HepG2 (cell line): ENCODE data around the gene PTAR1. TPM values are rescaled to one million over a fixed set of nuclear protein-coding genes. Genes with fewer than 3 reads are reported as not detected.

Experiments used
- EHMT2 ChIP-seq: fragments of 200-600 bp; sonication (generic); IDR thresholded peaks from 2 replicates; pipeline ENCODE4 v1.7.0; 2017; ENCODE audit warnings: antibody characterized with exemption, low read depth, low read length, borderline replicate concordance
- GATA4 ChIP-seq: sonication (generic); IDR thresholded peaks from 2 replicates; pipeline ENCODE4 v1.6.1; 2016; ENCODE audit warnings: antibody characterized with exemption, low read depth, borderline replicate concordance
- JUND ChIP-seq: sonication (generic); formaldehyde crosslinking; IDR thresholded peaks from 2 replicates; pipeline ENCODE4 v1.8.0; 2022; ENCODE audit warnings: mild to moderate bottlenecking, missing genetic modification reagents
- KAT8 ChIP-seq: IDR thresholded peaks from 2 replicates; pipeline ENCODE4 v1.6.1; 2016; ENCODE audit warnings: missing genetic modification reagents, missing compliant biosample characterization
- KDM4B ChIP-seq: sonication (generic); formaldehyde crosslinking; IDR thresholded peaks from 2 replicates; pipeline ENCODE4 v1.4.0; 2020; ENCODE audit warnings: missing genetic modification reagents
- KDM6A ChIP-seq: IDR thresholded peaks from 2 replicates; pipeline ENCODE4 v1.6.1; 2016; ENCODE audit warnings: low read depth
- KLF12 ChIP-seq: sonication (generic); formaldehyde crosslinking; IDR thresholded peaks from 2 replicates; pipeline ENCODE4 v1.4.0; 2020; ENCODE audit warnings: missing genetic modification reagents, borderline replicate concordance
- NCOA1 ChIP-seq: sonication (generic); formaldehyde crosslinking; IDR thresholded peaks from 2 replicates; pipeline ENCODE4 v1.9.0; 2021; ENCODE audit warnings: missing genetic modification reagents
- SALL2 ChIP-seq: sonication (generic); formaldehyde crosslinking; IDR thresholded peaks from 2 replicates; pipeline ENCODE4 v1.8.1; 2023; ENCODE audit warnings: mild to moderate bottlenecking, missing genetic modification reagents, inconsistent platforms
- SMARCE1 ChIP-seq: fragments of 450-650 bp; IDR thresholded peaks from 2 replicates; pipeline ENCODE4 v1.6.1; 2017; ENCODE audit warnings: borderline replicate concordance
- SSRP1 ChIP-seq: IDR thresholded peaks from 2 replicates; pipeline ENCODE4 v1.6.1; 2016; ENCODE audit warnings: control low read depth
- ZBTB3 ChIP-seq: sonication (generic); formaldehyde crosslinking; IDR thresholded peaks from 2 replicates; pipeline ENCODE4 v1.4.0; 2020; ENCODE audit warnings: low read depth, mild to moderate bottlenecking, moderate library complexity, missing genetic modification reagents, borderline replicate concordance
- ZFYVE20 ChIP-seq: sonication (generic); formaldehyde crosslinking; IDR thresholded peaks from 2 replicates; pipeline ENCODE4 v1.8.0; 2023; ENCODE audit warnings: low read depth, mild to moderate bottlenecking, moderate library complexity, missing genetic modification reagents, borderline replicate concordance
- ZNF17 ChIP-seq: sonication (generic); formaldehyde crosslinking; IDR thresholded peaks from 2 replicates; pipeline ENCODE4 v1.5.0; 2020; ENCODE audit warnings: mild to moderate bottlenecking, missing genetic modification reagents
- ZNF737 ChIP-seq: sonication (generic); formaldehyde crosslinking; IDR thresholded peaks from 2 replicates; pipeline ENCODE4 v1.5.0; 2020; ENCODE audit warnings: missing genetic modification reagents, mild to moderate bottlenecking, borderline replicate concordance
- polyA plus RNA-seq, 8 experiments: library from polyadenylated mRNA; depleted of rRNA in 3 of 8; stranded (reverse) in 7 of 8; unstranded in 1 of 8; fragments of >200 nt; fragmentation: Illumina TruSeq in 4 of 8; extraction: Trizol in 4 of 8; gene quantifications; 2 replicates each; pipeline versions ENCODE4 v1.2.1 to v1.2.3, GENCODE V29; 2011 to 2016; ENCODE audit warnings: low read depth in 4 of 8, missing spikeins in 1 of 8, mixed read lengths in 1 of 8; ENCODE audit not compliant: insufficient read depth in 1 of 8
- total RNA-seq, 5 experiments: library from RNA; depleted of rRNA; stranded (reverse); fragments of >200 nt; fragmentation: Illumina TruSeq; extraction: Trizol; gene quantifications; 2 replicates each; pipeline ENCODE4 v1.2.3, GENCODE V29; 2016; ENCODE audit warnings: low read depth in 1 of 5
- TF ChIP-seq, protein P1 (sequence below): sonication (generic); formaldehyde crosslinking; IDR thresholded peaks from 2 replicates; pipeline ENCODE4 v1.4.0; 2020; ENCODE audit warnings: missing genetic modification reagents; ENCODE audit errors: not compliant biosample characterization
- TF ChIP-seq, protein P2 (sequence below): sonication (generic); formaldehyde crosslinking; IDR thresholded peaks from 2 replicates; pipeline ENCODE4 v1.5.0; 2020; ENCODE audit warnings: mild to moderate bottlenecking, missing genetic modification reagents
- TF ChIP-seq, protein P3 (sequence below): sonication (generic); formaldehyde crosslinking; conservative IDR thresholded peaks from 2 replicates; pipeline ENCODE4 v1.8.0; 2022; ENCODE audit warnings: low read depth, missing genetic modification reagents
- TF ChIP-seq, protein P4 (sequence below): sonication (generic); formaldehyde crosslinking; IDR thresholded peaks from 2 replicates; pipeline ENCODE4 v1.4.0; 2020; ENCODE audit warnings: mild to moderate bottlenecking, missing genetic modification reagents
- TF ChIP-seq, protein P5 (sequence below): sonication (generic); formaldehyde crosslinking; IDR thresholded peaks from 2 replicates; pipeline ENCODE4 v1.4.0; 2020; ENCODE audit warnings: missing genetic modification reagents, borderline replicate concordance

Gene PTAR1
- total and polyA plus RNA-seq, 2 of the 13 experiments (the other 11 are each of a cell fraction or from before 2014, with no cell fraction given) = 26.5 to 42.1 TPM

DNA sequence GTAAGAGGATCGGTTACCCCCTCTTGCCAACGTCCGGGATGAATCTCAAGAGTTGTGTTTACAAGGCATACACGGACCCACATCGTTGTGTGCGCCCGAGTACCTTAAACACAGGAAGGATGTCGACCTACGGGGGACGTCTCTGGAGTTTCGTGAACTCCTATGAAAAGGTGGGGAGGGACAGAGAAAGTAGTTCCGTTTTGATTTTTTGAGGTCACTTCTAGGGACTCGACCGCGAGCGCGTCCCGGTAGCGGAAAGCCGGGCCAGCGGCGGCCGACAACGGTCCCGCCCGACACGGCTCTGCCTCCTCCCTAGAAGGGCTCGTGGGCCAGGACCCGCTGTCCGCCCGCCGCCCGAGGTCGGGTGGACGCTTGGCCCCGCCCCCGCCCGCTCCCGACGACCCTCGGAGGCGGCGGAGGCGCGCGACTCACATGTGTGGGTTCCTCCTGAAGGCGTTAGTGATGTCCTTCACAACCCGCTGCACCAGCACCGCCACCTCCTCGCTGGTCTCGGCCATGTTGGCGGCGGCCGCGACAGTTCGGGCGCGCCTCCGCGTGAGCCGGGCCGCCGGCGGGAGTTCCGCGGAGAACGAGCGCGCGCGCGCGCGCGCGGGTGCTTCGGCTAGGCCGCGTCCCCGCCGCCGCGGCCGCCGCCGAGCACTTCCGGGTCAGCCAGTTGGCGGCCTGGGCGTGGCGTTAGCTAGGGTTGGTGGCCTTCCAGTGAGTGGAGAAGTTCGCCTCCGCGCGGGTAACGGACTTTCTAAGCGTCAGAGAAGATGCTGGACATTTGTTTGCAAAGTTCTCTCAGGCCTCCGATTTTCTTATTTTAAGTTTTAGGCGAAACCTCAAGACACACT is at the start of gene PTAR1 (continued):
- TF ChIP-seq KLF12 (CRISPR knock-in tag) (0 out of 2 replicates have a peak, but pooled peaks have one; percentile 75), JUND (CRISPR knock-in tag) (no peak), ZNF17 (CRISPR knock-in tag) (no peak), SSRP1 (no peak), EHMT2 (no peak), NCOA1 (CRISPR knock-in tag) (no peak), KAT8 (peak; percentile 55; the same call in 1 of the 2 replicates), SALL2 (CRISPR knock-in tag) (no peak; the same call in 1 of the 2 replicates), ZFYVE20 (CRISPR knock-in tag) (no peak), ZBTB3 (CRISPR knock-in tag) (no peak), SMARCE1 (no peak), ZNF737 (CRISPR knock-in tag) (no peak), KDM4B (no peak), GATA4 (no peak), KDM6A (no peak)
- TF ChIP-seq, protein P1, sequence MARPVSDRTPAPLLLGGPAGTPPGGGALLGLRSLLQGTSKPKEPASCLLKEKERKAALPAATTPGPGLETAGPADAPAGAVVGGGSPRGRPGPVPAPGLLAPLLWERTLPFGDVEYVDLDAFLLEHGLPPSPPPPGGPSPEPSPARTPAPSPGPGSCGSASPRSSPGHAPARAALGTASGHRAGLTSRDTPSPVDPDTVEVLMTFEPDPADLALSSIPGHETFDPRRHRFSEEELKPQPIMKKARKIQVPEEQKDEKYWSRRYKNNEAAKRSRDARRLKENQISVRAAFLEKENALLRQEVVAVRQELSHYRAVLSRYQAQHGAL = no peak
- TF ChIP-seq, protein P2, sequence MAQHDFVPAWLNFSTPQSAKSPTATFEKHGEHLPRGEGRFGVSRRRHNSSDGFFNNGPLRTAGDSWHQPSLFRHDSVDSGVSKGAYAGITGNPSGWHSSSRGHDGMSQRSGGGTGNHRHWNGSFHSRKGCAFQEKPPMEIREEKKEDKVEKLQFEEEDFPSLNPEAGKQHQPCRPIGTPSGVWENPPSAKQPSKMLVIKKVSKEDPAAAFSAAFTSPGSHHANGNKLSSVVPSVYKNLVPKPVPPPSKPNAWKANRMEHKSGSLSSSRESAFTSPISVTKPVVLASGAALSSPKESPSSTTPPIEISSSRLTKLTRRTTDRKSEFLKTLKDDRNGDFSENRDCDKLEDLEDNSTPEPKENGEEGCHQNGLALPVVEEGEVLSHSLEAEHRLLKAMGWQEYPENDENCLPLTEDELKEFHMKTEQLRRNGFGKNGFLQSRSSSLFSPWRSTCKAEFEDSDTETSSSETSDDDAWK (CRISPR knock-in tag) = no peak
- TF ChIP-seq, protein P3, sequence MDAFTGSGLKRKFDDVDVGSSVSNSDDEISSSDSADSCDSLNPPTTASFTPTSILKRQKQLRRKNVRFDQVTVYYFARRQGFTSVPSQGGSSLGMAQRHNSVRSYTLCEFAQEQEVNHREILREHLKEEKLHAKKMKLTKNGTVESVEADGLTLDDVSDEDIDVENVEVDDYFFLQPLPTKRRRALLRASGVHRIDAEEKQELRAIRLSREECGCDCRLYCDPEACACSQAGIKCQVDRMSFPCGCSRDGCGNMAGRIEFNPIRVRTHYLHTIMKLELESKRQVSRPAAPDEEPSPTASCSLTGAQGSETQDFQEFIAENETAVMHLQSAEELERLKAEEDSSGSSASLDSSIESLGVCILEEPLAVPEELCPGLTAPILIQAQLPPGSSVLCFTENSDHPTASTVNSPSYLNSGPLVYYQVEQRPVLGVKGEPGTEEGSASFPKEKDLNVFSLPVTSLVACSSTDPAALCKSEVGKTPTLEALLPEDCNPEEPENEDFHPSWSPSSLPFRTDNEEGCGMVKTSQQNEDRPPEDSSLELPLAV (CRISPR knock-in tag) = no peak
- TF ChIP-seq, protein P4, sequence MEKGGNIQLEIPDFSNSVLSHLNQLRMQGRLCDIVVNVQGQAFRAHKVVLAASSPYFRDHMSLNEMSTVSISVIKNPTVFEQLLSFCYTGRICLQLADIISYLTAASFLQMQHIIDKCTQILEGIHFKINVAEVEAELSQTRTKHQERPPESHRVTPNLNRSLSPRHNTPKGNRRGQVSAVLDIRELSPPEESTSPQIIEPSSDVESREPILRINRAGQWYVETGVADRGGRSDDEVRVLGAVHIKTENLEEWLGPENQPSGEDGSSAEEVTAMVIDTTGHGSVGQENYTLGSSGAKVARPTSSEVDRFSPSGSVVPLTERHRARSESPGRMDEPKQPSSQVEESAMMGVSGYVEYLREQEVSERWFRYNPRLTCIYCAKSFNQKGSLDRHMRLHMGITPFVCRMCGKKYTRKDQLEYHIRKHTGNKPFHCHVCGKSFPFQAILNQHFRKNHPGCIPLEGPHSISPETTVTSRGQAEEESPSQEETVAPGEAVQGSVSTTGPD (CRISPR knock-in tag) = no peak
- TF ChIP-seq, protein P5, sequence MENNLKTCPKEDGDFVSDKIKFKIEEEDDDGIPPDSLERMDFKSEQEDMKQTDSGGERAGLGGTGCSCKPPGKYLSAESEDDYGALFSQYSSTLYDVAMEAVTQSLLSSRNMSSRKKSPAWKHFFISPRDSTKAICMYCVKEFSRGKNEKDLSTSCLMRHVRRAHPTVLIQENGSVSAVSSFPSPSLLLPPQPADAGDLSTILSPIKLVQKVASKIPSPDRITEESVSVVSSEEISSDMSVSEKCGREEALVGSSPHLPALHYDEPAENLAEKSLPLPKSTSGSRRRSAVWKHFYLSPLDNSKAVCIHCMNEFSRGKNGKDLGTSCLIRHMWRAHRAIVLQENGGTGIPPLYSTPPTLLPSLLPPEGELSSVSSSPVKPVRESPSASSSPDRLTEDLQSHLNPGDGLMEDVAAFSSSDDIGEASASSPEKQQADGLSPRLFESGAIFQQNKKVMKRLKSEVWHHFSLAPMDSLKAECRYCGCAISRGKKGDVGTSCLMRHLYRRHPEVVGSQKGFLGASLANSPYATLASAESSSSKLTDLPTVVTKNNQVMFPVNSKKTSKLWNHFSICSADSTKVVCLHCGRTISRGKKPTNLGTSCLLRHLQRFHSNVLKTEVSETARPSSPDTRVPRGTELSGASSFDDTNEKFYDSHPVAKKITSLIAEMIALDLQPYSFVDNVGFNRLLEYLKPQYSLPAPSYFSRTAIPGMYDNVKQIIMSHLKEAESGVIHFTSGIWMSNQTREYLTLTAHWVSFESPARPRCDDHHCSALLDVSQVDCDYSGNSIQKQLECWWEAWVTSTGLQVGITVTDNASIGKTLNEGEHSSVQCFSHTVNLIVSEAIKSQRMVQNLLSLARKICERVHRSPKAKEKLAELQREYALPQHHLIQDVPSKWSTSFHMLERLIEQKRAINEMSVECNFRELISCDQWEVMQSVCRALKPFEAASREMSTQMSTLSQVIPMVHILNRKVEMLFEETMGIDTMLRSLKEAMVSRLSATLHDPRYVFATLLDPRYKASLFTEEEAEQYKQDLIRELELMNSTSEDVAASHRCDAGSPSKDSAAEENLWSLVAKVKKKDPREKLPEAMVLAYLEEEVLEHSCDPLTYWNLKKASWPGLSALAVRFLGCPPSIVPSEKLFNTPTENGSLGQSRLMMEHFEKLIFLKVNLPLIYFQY (CRISPR knock-in tag) = peak; percentile 69; the same call in 1 of the 2 replicates
